ENCODE measurements around the gene ABCC8.

- TF ChIP-seq EZH2 (IDR thresholded peaks at IDR 0.05; ENCODE audit: insufficient read depth, poor library complexity, severe bottlenecking) (no peak), EZH2phosphoT487 (IDR thresholded peaks at IDR 0.05; ENCODE audit: insufficient read depth, low read depth) (no peak)
These were observed 97.1 kb downstream of the ABCC8 start for GRCh38 chr11:17379383-17380180.

Data from GM23248 (cell line).